Measurements from ENCODE around the gene ACVRL1. TPM values are rescaled to one million over a fixed set of nuclear protein-coding genes. Genes with fewer than 3 reads are reported as not detected.

ACVRL1 gene
- total and polyA plus RNA-seq, 9 donors = 51.5 to 65.0 (median 54.8) TPM

- H3K4me3 ChIP-seq (ENCODE audit: low read length) = peak within 1 kb of the TSS; percentile 89
- peak; percentile 92 for DNase-seq
- H3K9me3 ChIP-seq (replicated peaks; ENCODE audit: control insufficient read depth, low read depth, low read length) = no peaks in the 10 kb centered on the region
- H3K27ac ChIP-seq (ENCODE audit: low read length) = peak within 1 kb of the TSS; percentile 72
- H3K27me3 ChIP-seq (ENCODE audit: control insufficient read depth, insufficient read depth, low read length) = peaks cover 6% of the 10 kb centered on the region
- peaks cover 27% of the 10 kb centered on the region for H3K4me1 ChIP-seq (ENCODE audit: control insufficient read depth, insufficient read depth, low read length)
- no peaks in the 10 kb centered on the region for H3K36me3 ChIP-seq (ENCODE audit: control insufficient read depth, insufficient read depth, low read length)
- WGBS (ENCODE audit: insufficient coverage) = under 1% methylated on average over 42 of the region's 86 CpGs
Observed at GRCh38 chr12:51951199-51951842, 44.0 kb downstream of the ACVRL1 start, which contains the start of gene ACVR1B. Gene ACVR1B (plus strand): TSS chr12:51951699. CDS start chr12:51951744, 45 bp downstream.

GRCh38 chr12:51951843-51952722 lies 44.8 kb downstream of the ACVRL1 start:
- WGBS (ENCODE audit: insufficient coverage) = 0% methylated on average over 27 of the region's 50 CpGs
- Histone ChIP-seq H3K36me3 (ENCODE audit: control insufficient read depth, insufficient read depth, low read length) (no peaks in the 10 kb centered on the region), H3K27me3 (ENCODE audit: control insufficient read depth, insufficient read depth, low read length) (peaks cover 6% of the 10 kb centered on the region), H3K9me3 (replicated peaks; ENCODE audit: control insufficient read depth, low read depth, low read length) (no peaks in the 10 kb centered on the region), H3K27ac (ENCODE audit: low read length) (peak overlapping the region; percentile 72), H3K4me3 (ENCODE audit: low read length) (peak overlapping the region; percentile 89), H3K4me1 (ENCODE audit: control insufficient read depth, insufficient read depth, low read length) (peaks cover 27% of the 10 kb centered on the region)
- DNase-seq = peak; percentile 68

GRCh38 chr12:51953089-51953488 lies 45.8 kb downstream of the ACVRL1 start:
- no peak overlapping the region for H3K4me3 ChIP-seq (ENCODE audit: low read length)
- H3K27ac ChIP-seq (ENCODE audit: low read length) = peak overlapping the region; percentile 63
- H3K36me3 ChIP-seq (ENCODE audit: control insufficient read depth, insufficient read depth, low read length) = no peaks in the 10 kb centered on the region
- no peak for DNase-seq
- peaks cover 6% of the 10 kb centered on the region for H3K27me3 ChIP-seq (ENCODE audit: control insufficient read depth, insufficient read depth, low read length)
- H3K4me1 ChIP-seq (ENCODE audit: control insufficient read depth, insufficient read depth, low read length) = peaks cover 27% of the 10 kb centered on the region
- WGBS (ENCODE audit: insufficient coverage) = 52% methylated on average over 6 of the region's 8 CpGs
- no peaks in the 10 kb centered on the region for H3K9me3 ChIP-seq (replicated peaks; ENCODE audit: control insufficient read depth, low read depth, low read length)

- Histone ChIP-seq H3K36me3 (ENCODE audit: control insufficient read depth, insufficient read depth, low read length) (no peaks in the 10 kb centered on the region), H3K27me3 (ENCODE audit: control insufficient read depth, insufficient read depth, low read length) (peaks cover 6% of the 10 kb centered on the region), H3K4me3 (ENCODE audit: low read length) (no peak overlapping the region), H3K27ac (ENCODE audit: low read length) (peak overlapping the region; percentile 66), H3K9me3 (replicated peaks; ENCODE audit: control insufficient read depth, low read depth, low read length) (no peaks in the 10 kb centered on the region), H3K4me1 (ENCODE audit: control insufficient read depth, insufficient read depth, low read length) (peaks cover 27% of the 10 kb centered on the region)
- peak; percentile 87 for DNase-seq
- WGBS (ENCODE audit: insufficient coverage) = 17% methylated on average over 1 of the region's 4 CpGs
Observed at GRCh38 chr12:51953864-51954263, 46.6 kb downstream of the ACVRL1 start.

- no peak for DNase-seq
- peaks cover 3% of the 10 kb centered on the region for H3K27me3 ChIP-seq (ENCODE audit: control insufficient read depth, insufficient read depth, low read length)
- peaks cover 27% of the 10 kb centered on the region for H3K4me1 ChIP-seq (ENCODE audit: control insufficient read depth, insufficient read depth, low read length)
- H3K27ac ChIP-seq (ENCODE audit: low read length) = peak overlapping the region; percentile 66
- WGBS (ENCODE audit: insufficient coverage) = 60% methylated on average over 2 of the region's 7 CpGs
- no peaks in the 10 kb centered on the region for H3K9me3 ChIP-seq (replicated peaks; ENCODE audit: control insufficient read depth, low read depth, low read length)
- H3K36me3 ChIP-seq (ENCODE audit: control insufficient read depth, insufficient read depth, low read length) = peaks cover 5% of the 10 kb centered on the region
- H3K4me3 ChIP-seq (ENCODE audit: low read length) = no peak overlapping the region
Observed at GRCh38 chr12:51954561-51955361, 47.5 kb downstream of the ACVRL1 start.

GRCh38 chr12:51955702-51956101 lies 48.4 kb downstream of the ACVRL1 start:
- H3K36me3 ChIP-seq (ENCODE audit: control insufficient read depth, insufficient read depth, low read length) = peaks cover 9% of the 10 kb centered on the region
- no peaks in the 10 kb centered on the region for H3K27me3 ChIP-seq (ENCODE audit: control insufficient read depth, insufficient read depth, low read length)
- 40% methylated on average over 1 of the region's 1 CpG for WGBS (ENCODE audit: insufficient coverage)
- H3K9me3 ChIP-seq (replicated peaks; ENCODE audit: control insufficient read depth, low read depth, low read length) = no peaks in the 10 kb centered on the region
- no peak for DNase-seq
- peaks cover 22% of the 10 kb centered on the region for H3K4me1 ChIP-seq (ENCODE audit: control insufficient read depth, insufficient read depth, low read length)
- no peak overlapping the region for H3K27ac ChIP-seq (ENCODE audit: low read length)
- no peak overlapping the region for H3K4me3 ChIP-seq (ENCODE audit: low read length)

GRCh38 chr12:51958542-51958941 lies 51.2 kb downstream of the ACVRL1 start:
- Histone ChIP-seq H3K27ac (ENCODE audit: low read length) (no peak overlapping the region), H3K4me1 (ENCODE audit: control insufficient read depth, insufficient read depth, low read length) (peaks cover 6% of the 10 kb centered on the region), H3K4me3 (ENCODE audit: low read length) (no peak overlapping the region), H3K9me3 (replicated peaks; ENCODE audit: control insufficient read depth, low read depth, low read length) (no peaks in the 10 kb centered on the region), H3K36me3 (ENCODE audit: control insufficient read depth, insufficient read depth, low read length) (peaks cover 14% of the 10 kb centered on the region), H3K27me3 (ENCODE audit: control insufficient read depth, insufficient read depth, low read length) (no peaks in the 10 kb centered on the region)
- no peak for DNase-seq
- WGBS (ENCODE audit: insufficient coverage) = 93% methylated on average over 10 of the region's 13 CpGs

GRCh38 chr12:51959211-51959610 lies 51.9 kb downstream of the ACVRL1 start:
- H3K4me3 ChIP-seq (ENCODE audit: low read length) = no peak overlapping the region
- H3K27me3 ChIP-seq (ENCODE audit: control insufficient read depth, insufficient read depth, low read length) = no peaks in the 10 kb centered on the region
- WGBS (ENCODE audit: insufficient coverage) = 37% methylated on average over 3 of the region's 3 CpGs
- peak; percentile 32 for DNase-seq
- no peaks in the 10 kb centered on the region for H3K9me3 ChIP-seq (replicated peaks; ENCODE audit: control insufficient read depth, low read depth, low read length)
- peaks cover 4% of the 10 kb centered on the region for H3K4me1 ChIP-seq (ENCODE audit: control insufficient read depth, insufficient read depth, low read length)
- H3K36me3 ChIP-seq (ENCODE audit: control insufficient read depth, insufficient read depth, low read length) = peaks cover 14% of the 10 kb centered on the region
- H3K27ac ChIP-seq (ENCODE audit: low read length) = no peak overlapping the region

- no peak overlapping the region for H3K27ac ChIP-seq (ENCODE audit: low read length)
- H3K4me1 ChIP-seq (ENCODE audit: control insufficient read depth, insufficient read depth, low read length) = no peaks in the 10 kb centered on the region
- no peaks in the 10 kb centered on the region for H3K9me3 ChIP-seq (replicated peaks; ENCODE audit: control insufficient read depth, low read depth, low read length)
- DNase-seq = no peak
- 83% methylated on average over 1 of the region's 4 CpGs for WGBS (ENCODE audit: insufficient coverage)
- H3K27me3 ChIP-seq (ENCODE audit: control insufficient read depth, insufficient read depth, low read length) = no peaks in the 10 kb centered on the region
- peaks cover 14% of the 10 kb centered on the region for H3K36me3 ChIP-seq (ENCODE audit: control insufficient read depth, insufficient read depth, low read length)
- H3K4me3 ChIP-seq (ENCODE audit: low read length) = no peak overlapping the region
Observed at GRCh38 chr12:51959921-51960320, 52.6 kb downstream of the ACVRL1 start.

- DNase-seq = no peak
- no peaks in the 10 kb centered on the region for H3K9me3 ChIP-seq (replicated peaks; ENCODE audit: control insufficient read depth, low read depth, low read length)
- no peaks in the 10 kb centered on the region for H3K4me1 ChIP-seq (ENCODE audit: control insufficient read depth, insufficient read depth, low read length)
- H3K4me3 ChIP-seq (ENCODE audit: low read length) = no peak overlapping the region
- no CpG with 5 or more reads among the region's 1 CpG for WGBS (ENCODE audit: insufficient coverage)
- H3K27ac ChIP-seq (ENCODE audit: low read length) = no peak overlapping the region
- H3K36me3 ChIP-seq (ENCODE audit: control insufficient read depth, insufficient read depth, low read length) = peaks cover 14% of the 10 kb centered on the region
- no peaks in the 10 kb centered on the region for H3K27me3 ChIP-seq (ENCODE audit: control insufficient read depth, insufficient read depth, low read length)
Observed at GRCh38 chr12:51960488-51960887, 53.2 kb downstream of the ACVRL1 start.
